ENCODE results near the gene TMEM116.

Gene TMEM116

DNA sequence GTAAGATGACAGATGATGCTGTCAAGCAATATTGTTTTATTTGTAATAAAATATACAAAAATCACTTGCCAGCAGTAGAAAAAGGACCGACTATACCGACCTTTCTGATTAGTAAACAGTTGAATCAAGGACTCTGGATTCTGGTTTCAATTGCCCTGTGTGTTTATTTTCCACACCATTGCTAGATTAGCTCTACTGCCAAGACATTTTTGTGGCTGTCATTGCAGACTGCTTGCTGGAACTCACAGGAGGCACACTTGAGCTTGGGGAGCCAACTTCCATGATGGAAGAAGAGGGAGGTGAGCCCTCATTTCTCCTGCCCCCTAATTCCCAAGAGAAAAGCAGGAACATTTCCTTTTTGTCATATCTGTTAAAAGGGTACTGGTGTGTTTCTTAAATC lies 119.7 kb downstream of the TMEM116 start:
- DNase-seq (ENCODE audit: low read depth): no peak

DNA sequence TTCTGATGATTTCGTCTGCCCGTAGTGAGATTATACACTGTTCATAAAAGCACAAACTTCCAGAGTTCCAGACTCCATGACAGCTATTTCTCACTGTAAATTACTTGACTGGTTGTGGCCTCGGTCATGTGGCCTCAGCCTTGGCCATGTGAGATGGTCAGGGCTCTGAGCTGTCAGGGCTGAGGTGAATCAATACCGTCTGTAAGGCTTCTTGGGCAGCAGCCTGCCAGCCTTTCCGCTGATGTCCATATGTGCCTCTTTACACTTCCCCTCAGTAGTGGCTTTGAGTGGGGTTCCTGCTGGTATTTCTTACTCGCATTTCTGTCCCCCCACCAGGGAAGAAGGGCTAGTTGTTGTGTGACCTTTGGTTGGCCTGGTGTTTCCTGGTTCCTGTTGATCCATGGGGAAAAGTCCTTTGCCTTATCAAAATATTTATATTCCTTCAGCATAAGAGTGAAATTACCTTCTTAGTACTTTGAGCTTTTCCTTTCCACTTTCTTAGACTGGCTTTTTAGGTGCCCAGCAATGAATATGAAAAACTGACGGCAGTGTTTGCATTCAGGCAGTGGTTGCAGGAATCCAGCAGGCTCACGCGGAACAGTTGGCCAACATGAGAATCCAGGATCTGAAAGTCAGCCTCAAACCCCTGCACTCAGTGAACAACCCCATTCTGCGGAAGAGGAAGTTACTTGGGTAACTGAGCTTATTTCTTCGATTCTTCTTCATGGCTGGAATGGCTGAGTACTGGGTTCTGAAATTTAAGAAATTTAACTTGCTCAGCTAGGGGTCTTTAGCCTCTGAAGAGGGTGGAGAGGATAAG lies 124.8 kb downstream of the TMEM116 start:
- DNase-seq (ENCODE audit: low read depth): no peak

DNA sequence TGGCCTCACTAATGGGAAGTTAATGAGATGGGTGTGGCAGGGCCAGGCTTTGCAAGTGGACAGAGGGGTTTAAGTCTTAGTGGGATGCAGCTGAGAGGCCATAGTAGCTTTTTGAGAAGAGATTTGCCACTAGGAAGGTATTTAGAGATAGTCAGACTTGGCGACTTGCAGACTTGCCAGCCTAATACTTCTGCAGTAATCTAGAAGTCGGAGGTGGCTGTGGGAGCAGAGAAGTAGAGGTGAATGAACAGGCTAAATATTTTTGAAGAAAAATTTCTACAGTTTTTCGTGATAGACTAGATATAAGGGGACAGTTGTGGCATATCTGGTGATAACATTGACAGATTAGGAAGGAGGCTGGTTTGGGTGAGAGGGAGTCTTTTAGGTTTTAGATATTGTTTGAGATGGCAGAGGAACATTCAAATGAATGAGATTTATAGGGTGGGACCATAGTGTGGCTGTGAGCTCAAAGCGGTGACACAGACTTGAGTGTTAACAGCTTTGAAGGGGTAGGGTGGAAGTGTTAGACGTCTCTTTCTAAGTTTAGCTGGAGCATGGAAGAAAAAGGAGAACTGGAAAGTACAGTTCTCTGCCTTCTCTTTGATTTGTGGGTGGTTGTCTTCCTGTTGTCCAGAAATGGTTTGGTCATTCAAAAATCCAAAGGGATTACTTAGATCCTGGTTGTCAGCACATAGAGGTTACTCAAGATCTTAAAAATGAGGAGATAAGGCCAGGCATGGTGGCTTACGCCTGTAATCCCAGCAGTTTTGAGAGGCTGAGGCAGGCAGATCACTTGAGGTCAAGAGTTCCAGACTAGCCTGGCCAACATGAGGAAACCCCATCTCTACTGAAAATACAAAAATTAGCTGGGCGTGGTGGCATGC lies 126.1 kb downstream of the TMEM116 start:
- DNase-seq (ENCODE audit: low read depth): no peak

DNA sequence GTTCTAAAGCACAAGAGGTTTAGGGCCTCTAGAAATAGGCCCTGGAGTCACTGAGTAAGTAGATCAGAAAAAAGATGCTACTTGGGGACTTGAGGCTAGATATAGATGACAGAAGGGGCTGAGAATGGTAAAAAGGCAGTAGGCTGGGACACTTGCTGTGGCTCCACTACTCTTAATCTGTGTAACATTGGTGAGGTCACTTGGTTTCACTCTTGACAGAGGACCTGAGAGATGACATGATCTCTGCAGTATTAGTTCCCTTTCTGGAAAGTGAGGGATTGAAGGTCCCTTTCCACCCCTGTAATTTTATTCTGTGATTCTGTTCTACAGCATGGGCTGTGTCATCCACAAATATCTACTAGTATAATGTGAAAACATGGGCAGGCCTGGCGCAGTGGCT lies 131.2 kb downstream of the TMEM116 start:
- no peak for DNase-seq (ENCODE audit: low read depth)
